Glomerular visceral epithelial cell (primary cell): ENCODE data around the gene ANKRD40.
"Not testable (repeated sequence)": the region's sequence is repeated elsewhere in the genome, so short reads cannot be mapped to it uniquely, and the experiment has no call there.

Experiments
- DNase-seq: peaks from one replicate; pipeline ENCODE4 v3.0.0-alpha.2; 2016; ENCODE audit errors: extremely low spot score

Gene ANKRD40

GRCh38 chr17:50712641-50713040 lies 4.9 kb upstream of the ANKRD40 start:
- DNase-seq: no peak

GRCh38 chr17:50710650-50711049 lies 2.9 kb upstream of the ANKRD40 start:
- no peak for DNase-seq

- DNase-seq: no peak
These were observed 2.3 kb upstream of the ANKRD40 start for GRCh38 chr17:50710025-50710424.

GRCh38 chr17:50709053-50709452 lies 1.3 kb upstream of the ANKRD40 start:
- not testable (repeated sequence) for DNase-seq

GRCh38 chr17:50708050-50709000 lies 611 bp upstream of the ANKRD40 start:
- DNase-seq: no peak

- no peak for DNase-seq
These were observed 4.6 kb downstream of the ANKRD40 start for GRCh38 chr17:50703162-50703561.

- DNase-seq: no peak
These were observed 8.3 kb downstream of the ANKRD40 start for GRCh38 chr17:50699410-50699809.

- no peak for DNase-seq
These were observed 9.9 kb downstream of the ANKRD40 start for GRCh38 chr17:50697663-50698272.

- no peak for DNase-seq
These were observed 10.7 kb downstream of the ANKRD40 start for GRCh38 chr17:50697062-50697461.

GRCh38 chr17:50696365-50696879 lies 11.3 kb downstream of the ANKRD40 start:
- DNase-seq: no peak

- peak; percentile 47 for DNase-seq
These were observed 14.6 kb downstream of the ANKRD40 start for GRCh38 chr17:50693036-50693682.

- no peak for DNase-seq
These were observed 15.2 kb downstream of the ANKRD40 start for GRCh38 chr17:50692448-50693035.

- DNase-seq: no peak
These were observed 15.9 kb downstream of the ANKRD40 start for GRCh38 chr17:50691550-50692447.

GRCh38 chr17:50690887-50691549 lies 16.7 kb downstream of the ANKRD40 start:
- no peak for DNase-seq

GRCh38 chr17:50689956-50690886 lies 17.5 kb downstream of the ANKRD40 start:
- no peak for DNase-seq

GRCh38 chr17:50689251-50689650 lies 18.5 kb downstream of the ANKRD40 start:
- peak; percentile 82 for DNase-seq

- DNase-seq: peak; percentile 42
These were observed 19.5 kb downstream of the ANKRD40 start for GRCh38 chr17:50688245-50688644.

GRCh38 chr17:50687200-50688066 lies 20.3 kb downstream of the ANKRD40 start:
- DNase-seq: peak; percentile 51
